ENCODE measurements around the gene HSD11B1L.
A peak's percentile ranks its signal among the peaks of the same experiment; 100 is the strongest.

HSD11B1L gene, protein sequence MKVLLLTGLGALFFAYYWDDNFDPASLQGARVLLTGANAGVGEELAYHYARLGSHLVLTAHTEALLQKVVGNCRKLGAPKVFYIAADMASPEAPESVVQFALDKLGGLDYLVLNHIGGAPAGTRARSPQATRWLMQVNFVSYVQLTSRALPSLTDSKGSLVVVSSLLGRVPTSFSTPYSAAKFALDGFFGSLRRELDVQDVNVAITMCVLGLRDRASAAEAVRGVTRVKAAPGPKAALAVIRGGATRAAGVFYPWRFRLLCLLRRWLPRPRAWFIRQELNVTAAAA

DNA sequence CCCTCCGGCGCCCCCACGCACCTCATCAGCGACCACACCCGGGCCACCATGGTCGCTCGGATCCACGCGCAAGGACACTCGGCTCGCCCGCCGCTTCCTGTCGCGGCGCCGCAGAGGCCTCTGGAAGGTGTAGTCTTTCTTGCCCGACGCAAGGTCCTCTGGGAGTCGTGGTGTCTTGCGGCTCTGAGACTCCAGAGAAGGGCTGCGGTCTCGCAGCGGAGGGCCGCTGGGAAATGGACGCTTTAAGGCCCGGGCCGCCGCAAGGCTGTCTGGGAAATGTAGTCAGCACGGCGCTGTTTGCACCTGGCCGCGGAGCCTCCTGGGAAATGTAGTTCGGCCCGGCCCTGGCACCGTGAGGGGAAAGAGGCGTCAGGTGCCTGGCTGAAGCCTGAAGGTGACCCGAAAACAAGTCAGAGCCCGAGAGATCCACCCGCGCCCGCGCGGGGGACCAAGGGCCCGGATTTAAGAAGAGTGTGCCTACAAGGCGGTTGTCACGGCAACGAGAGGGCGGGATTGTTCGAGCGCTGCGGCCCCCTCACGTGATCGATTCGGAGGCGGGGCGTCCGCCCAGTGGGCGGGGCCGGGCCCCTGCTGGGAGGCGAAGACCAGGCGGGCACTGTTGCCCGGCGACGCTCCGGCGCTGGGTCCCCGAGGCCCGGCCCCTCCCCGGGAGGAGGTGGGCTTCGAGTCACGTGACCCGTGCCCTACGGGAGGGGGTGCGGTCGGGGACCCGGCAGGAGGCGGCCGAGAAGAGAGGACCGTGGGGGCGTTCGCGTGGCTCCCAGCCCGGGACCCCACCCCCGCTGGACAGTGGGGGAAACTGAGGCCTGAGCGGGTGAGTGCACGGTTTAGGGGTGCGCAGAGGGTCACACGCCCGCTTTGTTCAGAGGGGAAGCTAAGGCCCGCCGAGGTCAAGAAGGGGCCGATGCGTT, at the start of gene HSD11B1L, which contains the start of gene MICOS13:
TSS of gene HSD11B1L (plus strand) at position 591 of the 932 bp plus-strand sequence. CDS start 3,806 bp downstream, outside the sequence.
TSS of gene MICOS13 (minus strand) at position 80 of the 932 bp plus-strand sequence. CDS start at position 50, 30 bp downstream.
- ATAC-seq: peak; percentile 98

DNA sequence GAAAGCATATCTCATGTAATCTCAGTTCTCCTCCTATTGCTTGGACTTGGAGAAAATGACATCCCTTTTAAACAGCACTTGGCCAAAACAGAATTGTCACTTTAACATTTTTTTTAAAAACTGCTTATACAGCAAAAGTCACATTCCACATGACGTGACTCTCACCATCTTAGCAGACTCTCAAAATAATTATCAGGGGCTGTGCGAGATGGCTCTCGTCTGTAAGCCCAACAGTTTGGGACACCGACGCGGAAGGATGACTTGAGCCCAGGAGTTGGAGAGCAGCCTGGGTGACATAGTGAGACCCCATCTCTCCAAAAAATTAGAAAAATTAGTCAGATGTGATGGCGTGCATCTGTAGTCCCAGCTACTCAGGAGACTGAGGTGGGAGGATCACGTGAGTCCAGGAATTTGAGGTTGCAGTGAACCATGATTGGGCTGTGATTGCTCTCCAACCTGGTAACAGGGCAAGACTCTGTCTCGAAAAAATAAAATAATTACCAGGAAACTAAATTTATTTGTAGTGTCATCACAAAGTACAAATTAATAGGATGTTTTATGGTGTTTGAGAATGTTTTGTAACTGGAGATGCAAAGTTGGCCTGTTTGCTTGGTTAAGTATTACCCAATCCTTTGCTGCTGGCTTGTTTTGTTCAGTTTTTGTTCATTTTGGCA, 49.1 kb upstream of the HSD11B1L start:
- no peak for ATAC-seq

DNA sequence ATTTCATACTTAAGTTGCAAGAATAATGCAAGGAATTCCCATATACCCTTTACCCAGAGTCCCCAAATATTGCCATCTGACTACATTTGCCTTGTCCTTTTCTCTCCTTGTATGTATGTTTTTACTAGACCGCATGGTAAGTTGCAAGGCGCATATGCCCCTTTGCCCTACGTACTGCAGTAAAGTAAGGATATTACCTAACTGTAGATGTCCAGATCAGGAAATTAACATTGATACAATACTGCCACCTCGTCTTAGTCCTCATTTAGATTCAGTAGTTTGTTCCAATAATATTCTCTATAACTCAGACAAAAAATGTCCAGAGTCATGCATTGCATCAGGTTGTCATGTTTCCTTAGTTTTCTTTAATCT, 48.6 kb upstream of the HSD11B1L start:
- no peak for ATAC-seq

- no peak for ATAC-seq
These were observed 48.2 kb upstream of the HSD11B1L start for GRCh38 chr19:5632657-5633056.

GRCh38 chr19:5635427-5635826, 45.4 kb upstream of the HSD11B1L start:
- ATAC-seq: no peak

DNA sequence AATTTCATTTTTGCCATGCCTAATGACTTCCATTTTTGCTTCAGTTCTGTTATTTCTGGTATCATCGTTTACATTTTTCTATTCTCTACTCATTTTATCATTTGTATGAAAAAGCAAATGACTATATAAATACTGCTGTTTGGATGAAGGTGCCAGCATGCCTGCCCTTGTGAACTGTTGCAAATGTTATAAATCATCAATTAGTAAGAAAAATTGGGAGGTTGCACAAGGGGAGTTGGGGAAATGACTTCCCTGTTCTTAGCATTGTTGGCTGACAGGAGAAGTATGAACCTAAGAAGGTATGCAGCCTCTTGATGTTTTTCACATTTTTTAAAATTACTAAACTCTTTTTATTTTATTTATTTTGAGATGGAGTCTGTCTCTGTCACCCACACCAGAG, 42.9 kb upstream of the HSD11B1L start:
- no peak for ATAC-seq

- ATAC-seq: no peak
These were observed 39.7 kb upstream of the HSD11B1L start for GRCh38 chr19:5641171-5641570.

- ATAC-seq: no peak
These were observed 38.6 kb upstream of the HSD11B1L start for GRCh38 chr19:5642204-5642603.

- no peak for ATAC-seq
These were observed 37.8 kb upstream of the HSD11B1L start for GRCh38 chr19:5643060-5643459.

DNA sequence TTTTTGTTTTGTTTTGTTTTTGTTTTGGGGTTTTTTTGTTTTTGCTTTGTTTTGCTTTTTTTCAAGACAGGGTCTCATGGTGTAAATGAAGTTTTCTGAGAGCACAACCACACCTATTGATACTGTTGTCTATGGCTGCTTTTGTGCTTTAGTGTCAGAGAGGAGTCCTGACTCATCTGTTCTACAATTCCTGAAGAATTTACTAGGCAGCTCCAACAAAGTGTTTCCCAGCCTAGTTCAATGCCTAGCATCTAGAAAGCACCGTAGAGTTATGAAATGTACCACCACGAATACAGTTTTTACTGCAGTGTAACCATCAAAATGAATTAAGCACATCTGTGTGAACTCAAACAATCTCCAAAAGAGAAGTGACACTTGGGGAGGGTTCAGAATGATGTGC, 36.8 kb upstream of the HSD11B1L start:
- ATAC-seq: no peak

GRCh38 chr19:5645409-5645808, 35.4 kb upstream of the HSD11B1L start:
- no peak for ATAC-seq

DNA sequence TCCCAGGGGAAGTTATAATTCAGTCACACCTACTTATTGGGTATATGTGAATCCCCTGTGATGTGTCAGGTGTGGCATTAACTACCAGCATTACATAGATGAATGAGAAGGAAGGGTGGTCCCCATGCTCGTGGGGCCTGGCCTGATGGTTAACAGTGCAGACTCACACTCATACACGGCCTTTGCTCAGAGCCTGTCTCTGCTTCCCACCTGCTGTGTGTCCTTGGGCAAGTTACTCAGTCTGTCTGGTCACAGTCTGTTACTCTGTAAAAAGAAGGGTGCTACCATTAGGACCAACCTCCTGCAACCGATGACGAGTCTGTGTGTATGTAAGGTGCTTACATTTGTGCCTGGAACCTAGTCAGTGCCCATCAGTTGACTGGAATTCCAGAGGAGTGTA, 34.1 kb upstream of the HSD11B1L start:
- ATAC-seq: no peak

GRCh38 chr19:5648464-5648863, 32.4 kb upstream of the HSD11B1L start:
- no peak for ATAC-seq

GRCh38 chr19:5651361-5651760, 29.5 kb upstream of the HSD11B1L start:
- ATAC-seq: no peak

DNA sequence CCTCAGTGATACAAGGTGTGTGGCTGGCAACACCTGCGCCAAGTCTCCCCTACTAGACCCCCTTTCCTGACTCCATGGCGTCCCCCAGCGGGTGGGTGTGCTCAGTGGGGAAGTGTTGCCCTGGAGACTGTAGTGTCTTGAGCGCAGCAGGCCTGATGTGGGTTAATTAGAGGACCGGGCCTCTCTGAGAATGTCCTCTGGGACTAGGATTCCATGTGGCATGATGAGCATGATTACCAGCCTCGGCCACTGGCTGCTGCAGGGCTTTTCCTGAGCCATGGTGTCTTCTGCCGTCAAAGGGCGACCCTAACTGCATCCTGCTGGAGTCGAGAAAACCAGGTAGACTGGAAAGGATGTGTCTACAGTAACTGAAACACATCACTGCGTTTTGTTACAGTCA, 28.6 kb upstream of the HSD11B1L start:
- ATAC-seq: no peak

DNA sequence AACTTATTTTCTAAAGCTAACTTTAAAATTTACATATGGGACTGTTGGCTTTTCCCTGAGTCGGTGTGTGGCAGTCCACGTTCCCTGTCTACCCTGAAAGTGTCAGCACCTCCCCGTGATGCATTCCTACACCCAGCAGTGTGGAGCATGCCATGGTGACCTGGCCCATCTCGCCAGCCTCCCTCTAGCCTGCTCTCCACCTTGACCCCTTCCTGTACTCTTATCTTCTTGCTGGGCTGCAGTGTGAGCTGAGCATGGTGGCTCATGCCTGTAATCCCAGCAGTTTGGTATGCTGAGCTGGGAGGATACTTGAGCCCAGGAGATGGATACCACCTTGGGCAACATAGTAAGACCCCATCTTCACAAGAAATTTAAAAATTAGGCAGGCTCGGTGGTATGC, 25.9 kb upstream of the HSD11B1L start:
- no peak for ATAC-seq

DNA sequence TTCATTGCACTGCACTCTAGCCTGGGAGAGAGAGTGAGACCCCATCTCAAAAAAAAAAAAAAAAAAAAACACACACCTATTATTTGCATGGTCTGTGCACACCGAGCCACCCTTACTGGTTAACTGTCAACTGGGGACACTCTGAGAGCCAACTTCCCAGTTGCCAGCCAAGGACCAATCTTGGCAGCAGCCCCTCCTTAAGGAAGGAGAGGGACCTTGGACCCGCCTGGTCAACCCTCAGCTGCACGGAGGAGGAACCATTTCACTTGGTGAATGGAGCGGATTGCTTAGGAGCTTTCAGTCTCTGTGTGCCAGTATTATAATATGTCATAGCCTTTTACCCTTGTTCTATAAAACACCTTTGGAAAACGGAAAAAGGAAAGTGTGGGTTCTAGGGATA, 25.4 kb upstream of the HSD11B1L start:
- ATAC-seq: no peak

DNA sequence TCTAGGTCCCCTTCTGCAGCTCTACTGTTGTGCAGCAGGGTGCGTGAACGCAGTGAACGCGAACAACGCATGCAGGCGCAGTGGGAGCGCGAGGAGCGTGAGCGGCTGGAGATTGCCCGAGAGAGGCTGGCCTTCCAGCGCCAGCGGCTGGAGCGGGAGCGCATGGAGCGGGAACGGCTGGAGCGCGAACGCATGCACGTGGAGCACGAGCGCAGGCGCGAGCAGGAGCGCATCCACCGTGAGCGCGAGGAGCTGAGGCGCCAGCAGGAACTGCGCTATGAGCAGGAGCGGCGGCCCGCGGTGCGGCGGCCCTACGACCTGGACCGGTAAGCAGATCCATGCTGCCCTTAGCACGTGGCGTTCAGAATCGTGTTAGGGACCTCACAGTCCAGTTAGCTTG, 19.3 kb upstream of the HSD11B1L start:
- ATAC-seq: no peak

DNA sequence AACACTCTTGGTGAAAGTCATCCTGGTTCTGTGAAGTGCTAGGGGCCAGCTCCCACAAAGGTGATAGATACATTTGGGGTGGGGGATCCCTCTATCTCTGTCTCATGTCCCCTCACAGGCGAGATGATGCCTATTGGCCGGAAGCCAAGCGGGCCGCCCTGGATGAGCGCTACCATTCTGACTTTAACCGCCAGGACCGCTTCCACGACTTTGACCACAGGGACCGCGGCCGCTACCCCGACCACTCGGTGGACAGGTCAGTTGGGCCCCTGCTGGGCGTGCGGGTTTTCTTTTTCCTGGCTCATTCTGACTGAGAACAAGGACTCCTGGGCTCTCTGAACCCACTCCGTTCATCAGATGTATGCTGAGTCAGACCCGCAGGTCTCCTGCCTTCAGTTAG, 16.9 kb upstream of the HSD11B1L start:
- no peak for ATAC-seq

DNA sequence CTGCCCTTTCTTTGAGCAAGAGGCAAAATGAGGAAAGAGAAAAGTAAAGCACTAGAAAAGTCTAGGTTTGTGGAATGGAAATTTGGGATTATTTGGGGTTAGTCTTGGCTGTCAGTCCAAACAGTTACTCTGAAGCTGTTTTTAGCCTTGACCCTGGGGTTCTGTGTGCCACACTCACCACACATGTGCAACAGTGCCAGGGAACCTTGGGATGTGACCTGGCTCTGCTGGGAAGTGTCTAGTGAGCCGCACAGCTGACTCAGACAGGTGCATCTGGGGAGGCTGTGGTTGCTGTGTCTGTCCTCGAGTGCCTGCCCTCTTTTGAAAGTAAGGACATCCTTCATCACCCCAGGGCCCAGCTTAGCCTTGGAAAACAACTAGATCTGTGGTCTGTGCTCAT, 16.3 kb upstream of the HSD11B1L start:
- no peak for ATAC-seq

DNA sequence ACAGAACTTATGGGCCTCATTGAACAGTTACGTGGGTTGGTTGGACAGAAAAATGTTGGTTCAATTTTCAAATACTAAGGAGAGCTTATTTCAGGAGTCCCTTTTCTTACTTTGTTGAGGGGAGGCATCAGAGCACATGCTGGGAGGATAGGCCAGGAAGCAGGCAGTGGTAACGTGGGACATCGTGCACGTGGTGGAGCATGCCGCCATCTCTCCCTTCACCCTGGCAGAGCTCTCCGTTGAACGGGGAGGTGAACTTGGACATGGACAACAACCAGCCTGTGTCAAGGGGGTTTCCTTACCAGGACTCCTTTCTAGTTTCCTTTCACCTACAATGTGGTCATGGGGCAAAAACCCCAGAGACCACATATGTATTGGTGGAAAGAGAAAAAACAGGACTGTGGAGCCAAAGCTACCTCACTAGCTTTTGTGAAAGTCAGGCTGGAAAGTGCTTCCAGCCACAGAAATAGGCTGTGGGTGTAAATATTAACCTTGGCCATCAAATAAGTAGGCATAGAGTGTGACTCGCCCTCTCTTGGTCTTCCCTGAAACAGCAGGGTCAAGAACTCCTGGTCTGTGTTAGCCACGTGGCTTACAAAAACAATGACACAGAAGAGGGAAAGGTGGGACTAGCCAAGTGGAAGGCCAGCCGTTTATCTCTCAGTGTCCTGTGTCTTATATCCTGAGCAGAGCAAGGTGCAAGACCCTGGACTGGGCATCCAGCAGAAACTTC, 14.9 kb upstream of the HSD11B1L start:
- peak in 1 of 2 donors; percentile 27 for ATAC-seq

DNA sequence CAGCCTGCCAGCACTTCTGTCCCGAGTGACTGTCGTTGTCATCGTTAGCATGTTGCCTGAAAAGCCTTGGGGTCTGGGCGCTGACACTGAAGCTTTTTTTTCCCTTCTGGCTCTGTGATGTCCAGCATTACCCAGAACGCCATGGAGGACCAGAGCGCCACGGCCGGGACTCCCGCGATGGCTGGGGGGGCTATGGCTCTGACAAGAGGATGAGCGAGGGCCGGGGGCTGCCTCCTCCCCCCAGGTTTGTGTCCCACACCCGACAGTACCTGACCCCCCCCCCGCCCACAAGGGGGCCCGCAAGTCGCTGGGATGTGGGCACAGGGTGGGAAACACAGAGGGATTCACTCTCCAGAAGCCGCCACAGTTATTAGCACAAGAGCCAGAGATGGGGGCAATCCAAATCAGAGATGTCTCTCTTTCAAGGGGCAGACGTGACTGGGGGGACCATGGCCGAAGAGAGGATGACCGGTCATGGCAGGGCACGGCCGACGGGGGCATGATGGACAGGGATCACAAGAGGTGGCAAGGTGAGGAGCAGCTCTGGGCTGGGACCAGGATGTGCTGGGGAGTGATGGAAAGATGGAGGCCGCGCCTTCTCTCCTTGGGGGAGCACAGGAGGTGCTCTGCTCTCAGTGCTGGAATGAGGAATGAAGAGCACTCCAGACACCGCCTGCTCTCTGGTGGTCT, 13.8 kb upstream of the HSD11B1L start:
- no peak for ATAC-seq

All from activated CD4-positive, CD25-positive, alpha-beta regulatory T cell treated with anti-CD3 and anti-CD28 coated beads, Interleukin-2, amount 50 U/mL, for 24 hours (primary cell).